Astrocyte (in vitro differentiated cells and primary cell): ENCODE results near the gene TMEM179. TPM values are rescaled to one million over a fixed set of nuclear protein-coding genes. Genes with fewer than 3 reads are reported as not detected.
"Not testable (repeated sequence)": the region's sequence is repeated elsewhere in the genome, so short reads cannot be mapped to it uniquely, and the experiment has no call there.

Experiments used
- DNase-seq: peaks from one replicate; pipeline ENCODE4 v3.0.0-alpha.2; 2010; ENCODE audit warnings: low read depth
- FAIRE-seq: peaks from 2 replicates; lab custom pipeline; 2011; peaks lifted over from hg19 to GRCh38; lab: Jason Lieb, UNC
- H2AFZ ChIP-seq: 2 replicates; pipeline ENCODE4 v1.6.0; 2012; ENCODE audit warnings: low read depth, low read length, inconsistent platforms
- H3K27ac ChIP-seq: 2 replicates; pipeline ENCODE4 v1.5.1; 2011; ENCODE audit warnings: low read depth, low read length, inconsistent platforms
- H3K27me3 ChIP-seq: 2 replicates; pipeline ENCODE4 v1.6.0; 2011; ENCODE audit warnings: low read length, inconsistent platforms; ENCODE audit not compliant: insufficient read depth
- H3K36me3 ChIP-seq: 2 replicates; pipeline ENCODE4 v1.5.1; 2011; ENCODE audit warnings: low read length, inconsistent platforms; ENCODE audit not compliant: insufficient read depth
- H3K4me1 ChIP-seq: 2 replicates; pipeline ENCODE4 v1.5.1; 2011; ENCODE audit warnings: low read length, inconsistent platforms; ENCODE audit not compliant: insufficient read depth
- H3K4me2 ChIP-seq: 2 replicates; pipeline ENCODE4 v1.6.0; 2012; ENCODE audit warnings: low read length, inconsistent platforms
- H3K4me3 ChIP-seq: 2 replicates; pipeline ENCODE4 v1.5.1; 2011; ENCODE audit warnings: low read depth, mild to moderate bottlenecking, low read length, inconsistent platforms; ENCODE audit not compliant: insufficient read depth
- H3K79me2 ChIP-seq: 2 replicates; pipeline ENCODE4 v1.6.0; 2012; ENCODE audit warnings: mild to moderate bottlenecking, low read length, inconsistent platforms; ENCODE audit not compliant: insufficient read depth
- H3K9ac ChIP-seq: 2 replicates; pipeline ENCODE4 v1.6.0; 2012; ENCODE audit warnings: mild to moderate bottlenecking, low read length, inconsistent platforms
- H3K9me3 ChIP-seq: 2 replicates; pipeline ENCODE4 v1.5.1; 2012; ENCODE audit warnings: low read depth, mild to moderate bottlenecking, low read length, inconsistent platforms; ENCODE audit not compliant: insufficient read depth
- H4K20me1 ChIP-seq: 2 replicates; pipeline ENCODE4 v1.6.0; 2012; ENCODE audit warnings: low read length, inconsistent platforms; ENCODE audit not compliant: insufficient read depth
- H3K27ac Mint-ChIP-seq: one replicate; pipeline ENCODE4 v1.8.0; 2021; ENCODE audit warnings: mild to moderate bottlenecking, mixed read lengths; ENCODE audit not compliant: unreplicated experiment
- H3K27me3 Mint-ChIP-seq: one replicate; pipeline ENCODE4 v1.8.0; 2021; ENCODE audit warnings: low read depth, mixed read lengths; ENCODE audit not compliant: unreplicated experiment
- H3K36me3 Mint-ChIP-seq: one replicate; pipeline ENCODE4 v1.8.0; 2021; ENCODE audit warnings: low read depth, mixed read lengths; ENCODE audit not compliant: unreplicated experiment
- H3K4me1 Mint-ChIP-seq: one replicate; pipeline ENCODE4 v1.8.0; 2021; ENCODE audit warnings: low read depth, mixed read lengths; ENCODE audit not compliant: unreplicated experiment
- H3K4me3 Mint-ChIP-seq: one replicate; pipeline ENCODE4 v1.8.0; 2021; ENCODE audit warnings: mild to moderate bottlenecking, moderate library complexity, mixed read lengths; ENCODE audit not compliant: unreplicated experiment
- H3K9me3 Mint-ChIP-seq: one replicate; pipeline ENCODE4 v1.8.0; 2021; ENCODE audit warnings: mild to moderate bottlenecking, mixed read lengths; ENCODE audit not compliant: unreplicated experiment
- CTCF ChIP-seq: IDR thresholded peaks from 2 replicates; pipeline ENCODE4 v1.5.1; 2011; ENCODE audit warnings: low read depth, mild to moderate bottlenecking, inconsistent platforms, low read length, moderate library complexity; ENCODE audit not compliant: insufficient read depth
- EZH2 ChIP-seq: IDR thresholded peaks from 2 replicates; pipeline ENCODE4 v1.6.1; 2012; ENCODE audit warnings: mild to moderate bottlenecking, low read length, inconsistent platforms; ENCODE audit not compliant: insufficient read depth
- total RNA-seq: library from RNA; stranded (reverse); gene quantifications from 2 replicates; pipeline ENCODE4 v1.2.1, GENCODE V29; 2021

The TMEM179 gene
- total RNA-seq, 1 donor from 2014 or later: 0.82 TPM

GRCh38 chr14:104638190-104638589 lies 33.6 kb upstream of the TMEM179 start:
- H3K9ac ChIP-seq: no peak overlapping the region
- H3K9me3 Mint-ChIP-seq: no peaks in the 10 kb centered on the region
- H3K27ac ChIP-seq: no peak overlapping the region
- no peaks in the 10 kb centered on the region for H3K9me3 ChIP-seq
- no peaks in the 10 kb centered on the region for H3K4me1 ChIP-seq
- H3K79me2 ChIP-seq: no peaks in the 10 kb centered on the region
- H4K20me1 ChIP-seq: no peaks in the 10 kb centered on the region
- peaks cover 3% of the 10 kb centered on the region for H3K36me3 Mint-ChIP-seq
- FAIRE-seq: no peak
- H3K4me2 ChIP-seq: no peak overlapping the region
- H3K27me3 ChIP-seq: peaks cover 11% of the 10 kb centered on the region
- H3K4me3 Mint-ChIP-seq: no peak overlapping the region
- no peak overlapping the region for H2AFZ ChIP-seq
- TF ChIP-seq EZH2: no peak
- TF ChIP-seq CTCF: no peak
- no peaks in the 10 kb centered on the region for H3K36me3 ChIP-seq
- no peaks in the 10 kb centered on the region for H3K4me1 Mint-ChIP-seq
- H3K4me3 ChIP-seq: no peak overlapping the region
- no peak for DNase-seq
- H3K27me3 Mint-ChIP-seq: peaks cover 13% of the 10 kb centered on the region
- no peak overlapping the region for H3K27ac Mint-ChIP-seq

- Histone ChIP-seq H4K20me1 (no peaks in the 10 kb centered on the region), H3K4me3 (no peak overlapping the region), H3K9ac (no peak overlapping the region), H3K27ac (no peak overlapping the region), H2AFZ (no peak overlapping the region), H3K9me3 (no peaks in the 10 kb centered on the region), H3K4me2 (no peak overlapping the region), H3K79me2 (no peaks in the 10 kb centered on the region), H3K27me3 (peaks cover 11% of the 10 kb centered on the region), H3K36me3 (no peaks in the 10 kb centered on the region), H3K4me1 (no peaks in the 10 kb centered on the region)
- H3K4me1 Mint-ChIP-seq: no peaks in the 10 kb centered on the region
- TF ChIP-seq EZH2 (no peak), CTCF (no peak)
- H3K27ac Mint-ChIP-seq: no peak overlapping the region
- H3K9me3 Mint-ChIP-seq: no peaks in the 10 kb centered on the region
- H3K36me3 Mint-ChIP-seq: peaks cover 3% of the 10 kb centered on the region
- no peak overlapping the region for H3K4me3 Mint-ChIP-seq
- H3K27me3 Mint-ChIP-seq: peaks cover 19% of the 10 kb centered on the region
- DNase-seq (no peak), FAIRE-seq (no peak)
Measured at GRCh38 chr14:104637546-104638003, 33.0 kb upstream of the TMEM179 start.

DNA sequence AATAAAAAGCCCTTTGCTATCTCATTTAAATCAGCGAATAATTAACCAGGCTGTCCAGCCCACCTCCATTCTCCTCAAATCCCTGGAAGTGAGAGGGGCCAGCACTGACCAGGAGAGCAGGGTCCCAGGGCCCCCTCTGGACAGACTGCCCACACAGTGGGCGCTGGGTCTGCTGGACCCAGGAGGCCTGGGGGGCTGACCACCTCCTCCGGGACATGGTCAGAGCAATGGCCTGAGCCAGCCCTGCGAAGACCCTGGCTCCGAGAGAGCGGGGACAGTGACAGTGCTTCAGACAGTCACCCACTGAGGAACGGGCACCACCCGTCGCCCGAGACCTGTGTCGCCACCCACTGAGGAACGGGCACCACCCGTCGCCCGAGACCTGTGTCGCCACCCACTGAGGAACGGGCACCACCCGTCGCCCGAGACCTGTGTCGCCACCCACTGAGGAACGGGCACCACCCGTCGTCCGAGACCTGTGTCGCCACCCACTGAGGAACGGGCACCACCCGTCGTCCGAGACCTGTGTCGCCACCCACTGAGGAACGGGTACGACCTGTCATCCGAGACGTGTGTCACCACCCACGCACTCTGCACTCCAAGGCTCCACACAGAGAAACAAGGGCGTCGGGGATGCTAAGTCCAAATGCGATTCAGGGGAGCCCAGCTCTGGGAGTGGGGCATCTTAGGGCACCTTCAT lies 32.4 kb upstream of the TMEM179 start:
- H3K9me3 Mint-ChIP-seq, H3K4me1 Mint-ChIP-seq, H3K4me1 ChIP-seq, H4K20me1 ChIP-seq, H3K36me3 Mint-ChIP-seq, H3K27ac Mint-ChIP-seq, H3K79me2 ChIP-seq, FAIRE-seq, H3K36me3 ChIP-seq, H2AFZ ChIP-seq, H3K4me3 Mint-ChIP-seq, H3K4me2 ChIP-seq, H3K9ac ChIP-seq, H3K27ac ChIP-seq, DNase-seq, H3K4me3 ChIP-seq, H3K9me3 ChIP-seq: not testable (repeated sequence)
- peaks cover 11% of the 10 kb centered on the region for H3K27me3 ChIP-seq
- peaks cover 24% of the 10 kb centered on the region for H3K27me3 Mint-ChIP-seq
